ENCODE results near the gene SELENOV.

The SELENOV gene

DNA sequence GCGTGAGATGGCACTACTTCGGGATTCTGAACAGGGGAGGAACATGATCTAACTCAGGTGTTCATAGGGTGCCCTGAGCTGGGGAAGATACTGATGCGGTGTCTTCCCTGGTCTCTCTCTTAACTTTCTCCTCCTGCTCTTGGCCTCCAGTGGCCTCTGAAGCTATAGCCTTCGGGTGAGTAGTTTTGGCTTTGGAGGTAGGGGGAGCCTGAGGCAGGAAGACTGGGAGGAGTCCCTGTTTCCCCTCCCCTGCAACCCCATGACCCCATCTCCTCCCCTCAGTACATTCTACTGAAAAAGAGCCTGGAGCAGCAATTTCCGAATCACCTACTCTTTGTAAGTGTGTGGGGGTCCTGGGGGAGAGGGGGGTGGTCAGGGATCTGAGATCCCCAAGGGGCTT lies 3.5 kb downstream of the SELENOV start:
- Histone ChIP-seq H3K4me2 (peak overlapping the region in 4 of 11 experiments; percentile 11 to 34 (median 20); a peak in 5 of 22 replicates), H3K9ac (no peak overlapping the region), H3K4me3 (no peak overlapping the region), H4K20me1 (peaks cover 0 to 15% (median 0%) of the 10 kb centered on the region in 11 experiments; a peak in 5 of 22 replicates), H3K9me3 (replicated peaks in 1 of 11) (peaks cover 0 to 6% (median 0%) of the 10 kb centered on the region in 11 experiments; a peak in 1 of 22 replicates), H3K27ac (no peak overlapping the region), H3K4me1 (peaks cover 5 to 21% (median 14%) of the 10 kb centered on the region in 10 experiments; a peak in 15 of 20 replicates), H3K27me3 (peaks cover 32 to 52% (median 44%) of the 10 kb centered on the region in 11 experiments), H3K36me3 (no peaks in the 10 kb centered on the region)
- no peak for TF ChIP-seq Cebpa-rat (IDR thresholded peaks at IDR 0.05)

DNA sequence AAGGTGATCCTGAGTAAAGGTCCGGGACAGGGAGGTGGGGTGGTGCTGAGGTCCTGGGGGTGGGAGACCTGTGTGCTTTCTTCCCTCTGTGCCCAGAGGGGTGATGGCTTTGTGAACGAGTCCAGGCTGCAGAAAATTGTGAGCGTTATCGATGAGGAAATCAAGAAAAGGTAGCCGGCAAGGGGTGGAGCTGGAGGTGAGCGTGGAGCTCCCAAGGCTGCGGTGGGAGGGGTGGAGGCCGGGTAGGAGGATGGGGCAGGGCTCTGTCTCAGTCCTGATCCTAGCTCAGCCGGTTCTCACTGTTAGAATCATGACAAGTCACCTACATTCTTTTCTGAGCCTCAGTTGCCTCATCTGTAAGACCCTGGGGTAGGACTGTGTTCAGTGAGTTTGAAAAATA lies 4.0 kb downstream of the SELENOV start:
- Histone ChIP-seq H3K9me3 (replicated peaks in 1 of 11) (peaks cover 0 to 6% (median 0%) of the 10 kb centered on the region in 11 experiments; a peak in 1 of 22 replicates), H3K4me1 (peaks cover 6 to 21% (median 14%) of the 10 kb centered on the region in 10 experiments; a peak in 16 of 20 replicates), H3K27ac (no peak overlapping the region), H3K9ac (no peak overlapping the region), H3K4me2 (peak overlapping the region in 4 of 11 experiments; percentile 11 to 34 (median 20); a peak in 6 of 22 replicates), H3K4me3 (no peak overlapping the region), H3K27me3 (peaks cover 27 to 47% (median 39%) of the 10 kb centered on the region in 11 experiments), H3K36me3 (no peaks in the 10 kb centered on the region), H4K20me1 (peaks cover 0 to 15% (median 0%) of the 10 kb centered on the region in 11 experiments; a peak in 5 of 22 replicates)
- no peak for TF ChIP-seq Cebpa-rat (IDR thresholded peaks at IDR 0.05)

DNA sequence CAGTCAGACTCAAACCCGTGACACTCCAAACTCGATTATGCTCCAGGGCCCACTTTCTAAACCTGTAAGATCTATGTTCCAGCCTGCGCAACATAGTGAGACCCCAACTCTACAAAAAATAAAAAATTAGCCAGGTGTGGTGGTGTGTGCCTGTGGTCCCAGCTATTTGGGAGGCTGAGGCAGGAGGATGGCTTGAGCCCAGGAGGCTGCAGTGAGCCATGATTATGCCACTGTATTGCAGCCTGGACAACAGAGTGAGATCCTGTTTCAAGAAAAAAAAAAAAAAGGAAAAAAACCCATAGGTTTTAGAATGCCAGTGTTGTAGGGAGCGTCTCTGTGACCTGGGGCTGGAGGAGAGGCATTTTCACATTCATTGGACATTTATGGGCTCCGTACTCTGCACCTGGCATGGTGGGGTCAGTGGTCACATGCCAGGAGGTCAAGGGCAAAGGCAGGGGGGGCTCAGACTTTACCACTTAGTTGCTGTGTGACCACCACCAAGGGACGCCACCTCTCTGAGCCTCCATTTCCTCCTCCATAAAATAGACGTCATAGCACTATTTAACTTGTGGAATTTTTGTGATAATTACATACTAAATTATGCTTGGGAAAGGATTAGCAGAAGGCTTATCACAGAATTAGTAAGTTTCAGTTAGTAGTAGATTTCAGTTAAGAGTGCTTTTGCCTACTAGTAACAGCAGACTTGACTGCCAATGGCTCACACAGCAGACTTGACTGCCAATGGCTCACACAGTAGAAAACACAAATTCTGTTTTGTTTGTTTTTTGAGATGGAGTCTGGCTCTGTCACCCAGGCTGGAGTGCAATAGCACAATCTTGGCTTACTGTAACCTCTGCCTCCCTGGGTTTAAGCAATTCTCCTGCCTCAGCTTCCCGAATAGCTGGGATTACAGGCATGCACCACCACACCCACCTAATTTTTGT lies 5.9 kb downstream of the SELENOV start:
- no peak overlapping the region for H3K27ac ChIP-seq
- H3K9ac ChIP-seq: no peak overlapping the region
- 0 out of 22 replicates have a peak, but pooled peaks cover 0 to 1% (median 0%) of the 10 kb centered on the region in 11 experiments for H4K20me1 ChIP-seq
- peaks cover 8 to 29% (median 21%) of the 10 kb centered on the region in 11 experiments for H3K27me3 ChIP-seq
- peaks cover 0 to 20% (median 13%) of the 10 kb centered on the region in 10 experiments; a peak in 13 of 20 replicates for H3K4me1 ChIP-seq
- H3K4me3 ChIP-seq: no peak overlapping the region
- no peak for TF ChIP-seq Cebpa-rat (IDR thresholded peaks at IDR 0.05)
- no peak overlapping the region for H3K4me2 ChIP-seq
- peaks cover 0 to under 1% (median 0%) of the 10 kb centered on the region in 11 experiments; a peak in 1 of 22 replicates for H3K9me3 ChIP-seq (replicated peaks in 1 of 11)
- peaks cover 0 to 8% (median 0%) of the 10 kb centered on the region in 11 experiments; a peak in 4 of 22 replicates for H3K36me3 ChIP-seq

DNA sequence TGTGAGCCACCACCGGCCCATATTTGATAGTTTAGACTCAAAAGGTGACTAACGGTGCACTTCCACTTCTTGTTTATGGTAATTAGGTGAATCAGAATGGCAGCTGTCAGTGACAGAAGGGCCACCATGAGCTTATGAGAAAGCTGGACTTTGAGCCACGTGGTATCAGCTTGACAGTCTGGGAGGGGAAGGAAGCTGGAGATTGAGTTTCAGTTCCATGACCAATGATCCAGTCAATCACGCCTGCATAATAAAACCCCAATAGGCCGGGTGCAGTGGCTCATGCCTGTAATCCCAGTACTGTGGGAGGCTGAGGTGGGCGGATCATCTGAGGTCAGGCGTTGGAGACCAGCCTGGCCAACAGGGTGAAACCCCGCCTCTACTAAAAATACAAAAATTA lies 9.6 kb downstream of the SELENOV start:
- Histone ChIP-seq H3K9ac (no peak overlapping the region), H3K4me3 (no peak overlapping the region), H3K9me3 (replicated peaks in 1 of 11) (no peaks in the 10 kb centered on the region), H3K36me3 (peaks cover 0 to 8% (median 0%) of the 10 kb centered on the region in 11 experiments; a peak in 5 of 22 replicates), H4K20me1 (peaks cover 0 to under 1% (median 0%) of the 10 kb centered on the region in 11 experiments; a peak in 2 of 22 replicates), H3K4me2 (peak overlapping the region in 3 of 11 experiments; percentile 24 to 49 (median 37); a peak in 6 of 22 replicates), H3K27me3 (no peaks in the 10 kb centered on the region), H3K4me1 (peaks cover 0 to 13% (median 6%) of the 10 kb centered on the region in 10 experiments; a peak in 9 of 20 replicates), H3K27ac (no peak overlapping the region)
- no peak for TF ChIP-seq Cebpa-rat (IDR thresholded peaks at IDR 0.05)

DNA sequence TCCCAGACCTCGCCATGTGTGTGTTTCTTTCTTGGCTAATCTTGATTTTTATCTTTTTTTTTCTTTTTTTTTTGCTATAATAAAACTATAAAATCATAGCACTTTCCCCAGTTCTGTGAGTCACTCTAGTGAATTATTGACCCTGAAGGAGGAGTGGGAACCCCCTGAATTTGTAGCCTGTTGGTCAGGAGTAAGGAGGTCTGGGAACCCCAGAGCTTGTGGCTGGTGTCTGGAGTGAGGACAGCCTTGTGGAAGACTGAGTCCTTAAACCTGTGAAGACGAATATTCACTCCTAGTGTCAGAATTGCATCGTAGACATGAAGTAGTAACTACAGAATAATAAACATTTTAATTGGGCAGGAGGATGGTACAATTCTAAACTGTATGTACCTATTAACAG lies 10.3 kb downstream of the SELENOV start:
- Histone ChIP-seq H3K27me3 (no peaks in the 10 kb centered on the region), H3K36me3 (peaks cover 0 to 8% (median 0%) of the 10 kb centered on the region in 11 experiments; a peak in 7 of 22 replicates), H3K9ac (no peak overlapping the region), H3K27ac (no peak overlapping the region), H3K9me3 (replicated peaks in 1 of 11) (no peaks in the 10 kb centered on the region), H3K4me3 (no peak overlapping the region), H3K4me1 (peaks cover 0 to 13% (median 5%) of the 10 kb centered on the region in 10 experiments; a peak in 8 of 20 replicates), H4K20me1 (peaks cover 0 to 7% (median 0%) of the 10 kb centered on the region in 11 experiments; a peak in 6 of 22 replicates), H3K4me2 (peak overlapping the region in 2 of 11 experiments; percentile 24 to 37; a peak in 2 of 22 replicates)
- TF ChIP-seq Cebpa-rat (IDR thresholded peaks at IDR 0.05): no peak

DNA sequence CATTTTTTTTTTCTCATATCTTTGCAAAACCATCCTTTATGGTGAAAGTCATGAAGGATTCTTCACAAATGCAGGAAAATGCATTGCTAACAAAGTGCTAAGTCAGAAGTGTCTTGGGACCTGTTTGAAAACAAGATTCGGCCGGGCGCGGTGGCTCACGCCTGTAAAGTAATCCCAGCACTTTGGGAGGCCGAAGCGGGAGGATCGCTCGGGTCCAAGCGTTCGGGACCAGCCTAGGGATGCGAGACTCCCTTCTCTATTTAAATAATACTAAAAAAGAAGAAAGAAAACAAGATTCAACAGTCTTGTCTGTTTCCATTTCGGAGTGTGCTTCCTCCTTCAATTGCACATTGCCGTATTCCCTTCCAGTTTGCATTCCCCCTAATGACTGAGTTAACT lies 16.9 kb downstream of the SELENOV start:
- peak overlapping the region; percentile 36 to 79 (median 77); a peak in 21 of 22 replicates for H3K27ac ChIP-seq
- peak overlapping the region; percentile 81 to 99 (median 89) for H3K4me2 ChIP-seq

DNA sequence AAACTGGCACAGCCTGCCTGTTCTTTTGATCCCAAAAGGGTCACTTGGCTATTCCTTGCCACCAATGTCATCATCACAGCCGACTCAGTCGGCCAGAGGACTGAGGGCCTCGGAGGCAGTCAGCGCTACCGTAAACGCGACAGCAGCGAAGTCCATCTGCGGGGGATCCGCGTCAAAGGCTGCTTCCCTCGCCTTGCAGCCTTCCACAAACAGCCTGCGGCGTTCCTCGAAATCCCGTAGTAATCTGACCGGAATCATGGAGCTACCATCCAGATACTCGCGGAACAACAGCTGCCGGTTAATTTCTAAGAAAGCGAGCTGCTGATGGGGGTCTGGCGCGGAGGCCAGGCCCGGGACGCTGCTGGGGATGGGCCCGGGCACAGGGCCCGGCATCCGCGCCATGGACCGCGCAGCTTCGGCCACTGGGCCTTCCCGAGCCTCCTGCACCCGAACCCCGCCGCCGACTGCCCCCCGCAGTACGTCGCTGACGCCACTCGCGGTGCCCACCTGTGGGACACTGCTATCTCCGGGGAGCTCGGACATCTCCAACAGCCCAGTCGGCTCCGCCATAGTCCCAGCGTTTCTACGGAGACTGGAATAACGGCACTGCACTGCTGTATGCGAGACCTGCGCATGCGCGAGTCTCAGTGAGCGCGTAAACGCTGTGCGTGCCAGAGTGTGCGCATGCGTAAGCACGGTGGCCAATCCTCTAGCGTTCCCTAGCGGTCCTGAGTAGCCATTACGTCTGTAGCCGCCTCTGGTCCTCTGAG lies 17.5 kb downstream of the SELENOV start, which contains the start of gene EID2B:
Gene EID2B (minus strand): TSS at position 620 of the 770 bp plus-strand sequence. CDS start 50 bp downstream, at position 570.
- Histone ChIP-seq H4K20me1 (peaks cover 0 to 21% (median 10%) of the 10 kb centered on the region in 11 experiments; a peak in 11 of 22 replicates), H3K4me1 (peaks cover 12 to 40% (median 18%) of the 10 kb centered on the region in 10 experiments), H3K4me2 (peak within 1 kb of the TSS; percentile 81 to 99 (median 89)), H3K27me3 (no peaks in the 10 kb centered on the region), H3K9ac (peak within 1 kb of the TSS; percentile 77 to 90 (median 85)), H3K27ac (peak within 1 kb of the TSS; percentile 36 to 79 (median 77); a peak in 21 of 22 replicates), H3K4me3 (peak within 1 kb of the TSS; percentile 76 to 97 (median 87)), H3K9me3 (replicated peaks in 1 of 11) (no peaks in the 10 kb centered on the region), H3K36me3 (peaks cover 0 to 10% (median 0%) of the 10 kb centered on the region in 11 experiments; a peak in 6 of 22 replicates)
- TF ChIP-seq Cebpa-rat (IDR thresholded peaks at IDR 0.05): no peak

More for the DNA sequence above, 16.9 kb downstream of the SELENOV start:
- no peak for TF ChIP-seq Cebpa-rat (IDR thresholded peaks at IDR 0.05)
- H3K27me3 ChIP-seq: no peaks in the 10 kb centered on the region
- H4K20me1 ChIP-seq: peaks cover 0 to 15% (median 6%) of the 10 kb centered on the region in 11 experiments; a peak in 11 of 22 replicates
- peak overlapping the region; percentile 77 to 90 (median 85) for H3K9ac ChIP-seq
- peaks cover 12 to 40% (median 18%) of the 10 kb centered on the region in 10 experiments for H3K4me1 ChIP-seq
- H3K9me3 ChIP-seq (replicated peaks in 1 of 11): no peaks in the 10 kb centered on the region
- peaks cover 0 to 7% (median 0%) of the 10 kb centered on the region in 11 experiments; a peak in 5 of 22 replicates for H3K36me3 ChIP-seq
- peak overlapping the region; percentile 76 to 97 (median 87) for H3K4me3 ChIP-seq
